ENCODE measurements around the gene NAA25. TPM values are rescaled to one million over a fixed set of nuclear protein-coding genes. Genes with fewer than 3 reads are reported as not detected.

The NAA25 gene
- total RNA-seq, 1 donor from 2014 or later = 22.9 TPM

DNA sequence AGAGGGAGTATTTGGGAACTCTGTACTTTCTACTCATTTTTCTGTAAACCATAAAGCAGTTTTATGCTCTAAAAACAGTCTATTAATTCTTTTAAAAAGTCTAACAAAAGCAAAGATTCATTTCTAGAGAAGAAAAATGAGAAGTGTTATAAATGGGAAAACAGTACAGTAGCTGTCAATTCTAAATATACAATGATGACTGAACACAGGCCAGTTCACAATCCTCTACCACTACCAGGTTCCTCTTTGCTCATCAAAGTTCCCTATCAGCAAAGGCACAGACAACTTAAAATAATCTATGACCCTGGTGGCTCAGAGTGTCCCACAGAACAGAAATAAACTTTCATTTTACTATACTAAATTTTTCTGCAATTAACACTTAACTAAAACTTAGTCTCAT is 12.5 kb downstream of the NAA25 start:
- TF ChIP-seq, protein P1, sequence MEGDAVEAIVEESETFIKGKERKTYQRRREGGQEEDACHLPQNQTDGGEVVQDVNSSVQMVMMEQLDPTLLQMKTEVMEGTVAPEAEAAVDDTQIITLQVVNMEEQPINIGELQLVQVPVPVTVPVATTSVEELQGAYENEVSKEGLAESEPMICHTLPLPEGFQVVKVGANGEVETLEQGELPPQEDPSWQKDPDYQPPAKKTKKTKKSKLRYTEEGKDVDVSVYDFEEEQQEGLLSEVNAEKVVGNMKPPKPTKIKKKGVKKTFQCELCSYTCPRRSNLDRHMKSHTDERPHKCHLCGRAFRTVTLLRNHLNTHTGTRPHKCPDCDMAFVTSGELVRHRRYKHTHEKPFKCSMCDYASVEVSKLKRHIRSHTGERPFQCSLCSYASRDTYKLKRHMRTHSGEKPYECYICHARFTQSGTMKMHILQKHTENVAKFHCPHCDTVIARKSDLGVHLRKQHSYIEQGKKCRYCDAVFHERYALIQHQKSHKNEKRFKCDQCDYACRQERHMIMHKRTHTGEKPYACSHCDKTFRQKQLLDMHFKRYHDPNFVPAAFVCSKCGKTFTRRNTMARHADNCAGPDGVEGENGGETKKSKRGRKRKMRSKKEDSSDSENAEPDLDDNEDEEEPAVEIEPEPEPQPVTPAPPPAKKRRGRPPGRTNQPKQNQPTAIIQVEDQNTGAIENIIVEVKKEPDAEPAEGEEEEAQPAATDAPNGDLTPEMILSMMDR (IDR thresholded peaks at IDR 0.05; ENCODE audit: insufficient read depth, low read length, severe bottlenecking) = no peak
- H3K36me3 ChIP-seq (ENCODE audit: control insufficient read depth, insufficient read depth, low read length) = peaks cover 8% of the 10 kb centered on the region
- H3K4me3 ChIP-seq (ENCODE audit: low read depth, low read length) = no peak overlapping the region
- H3K27me3 ChIP-seq (ENCODE audit: control insufficient read depth, insufficient read depth, low read length) = no peaks in the 10 kb centered on the region
- no peak for DNase-seq (ENCODE audit: low read depth)
- no peak for FAIRE-seq

DNA sequence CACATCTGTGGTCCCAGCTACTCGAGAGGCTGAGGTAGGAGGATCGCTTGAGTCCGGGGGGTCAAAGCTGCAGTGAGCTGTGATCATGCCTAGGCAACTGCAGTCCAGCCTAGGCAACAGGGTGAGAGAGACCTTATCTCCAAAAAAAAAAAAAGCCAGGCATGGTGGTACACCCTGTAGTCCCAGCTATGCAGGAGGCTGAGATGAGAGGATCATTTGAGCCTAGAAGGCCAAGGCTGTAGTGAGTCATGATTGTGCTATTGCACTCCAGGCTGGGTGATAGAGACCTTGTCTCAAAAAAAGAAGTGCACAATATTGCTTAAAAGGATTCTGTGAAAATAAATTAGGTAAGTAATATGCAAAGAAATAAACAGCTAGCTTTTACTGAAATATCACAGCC is 17.0 kb downstream of the NAA25 start:
- DNase-seq (ENCODE audit: low read depth) (no peak), FAIRE-seq (no peak)
- TF ChIP-seq, protein P1 (IDR thresholded peaks at IDR 0.05; ENCODE audit: insufficient read depth, low read length, severe bottlenecking) = no peak
- H3K27me3 ChIP-seq (ENCODE audit: control insufficient read depth, insufficient read depth, low read length) = no peaks in the 10 kb centered on the region
- peaks cover 11% of the 10 kb centered on the region for H3K36me3 ChIP-seq (ENCODE audit: control insufficient read depth, insufficient read depth, low read length)
- H3K4me3 ChIP-seq (ENCODE audit: low read depth, low read length) = no peak overlapping the region

DNA sequence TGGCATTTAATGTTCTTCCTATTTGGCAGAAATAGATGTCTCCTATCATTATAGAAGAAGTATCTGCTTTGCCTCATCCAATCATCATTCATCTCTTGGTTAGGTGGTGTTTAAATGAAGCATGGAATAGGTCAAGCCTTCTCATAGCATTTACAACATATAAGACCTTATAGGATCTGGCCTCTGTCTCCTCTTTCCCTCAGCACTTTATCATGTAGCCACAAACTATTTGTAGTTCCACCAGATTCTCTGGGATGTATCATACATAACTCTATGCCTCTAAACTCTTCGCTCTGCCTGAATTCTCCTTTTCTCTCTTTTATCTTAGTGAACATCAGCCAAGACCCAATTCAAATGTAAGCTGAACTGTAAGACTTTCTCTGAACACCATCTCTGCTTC is 20.7 kb downstream of the NAA25 start:
- Histone ChIP-seq H3K36me3 (ENCODE audit: control insufficient read depth, insufficient read depth, low read length) (peaks cover 11% of the 10 kb centered on the region), H3K27me3 (ENCODE audit: control insufficient read depth, insufficient read depth, low read length) (no peaks in the 10 kb centered on the region), H3K4me3 (ENCODE audit: low read depth, low read length) (no peak overlapping the region)
- TF ChIP-seq, protein P1 (IDR thresholded peaks at IDR 0.05; ENCODE audit: insufficient read depth, low read length, severe bottlenecking) = no peak
- no peak for DNase-seq (ENCODE audit: low read depth)
- FAIRE-seq = no peak

DNA sequence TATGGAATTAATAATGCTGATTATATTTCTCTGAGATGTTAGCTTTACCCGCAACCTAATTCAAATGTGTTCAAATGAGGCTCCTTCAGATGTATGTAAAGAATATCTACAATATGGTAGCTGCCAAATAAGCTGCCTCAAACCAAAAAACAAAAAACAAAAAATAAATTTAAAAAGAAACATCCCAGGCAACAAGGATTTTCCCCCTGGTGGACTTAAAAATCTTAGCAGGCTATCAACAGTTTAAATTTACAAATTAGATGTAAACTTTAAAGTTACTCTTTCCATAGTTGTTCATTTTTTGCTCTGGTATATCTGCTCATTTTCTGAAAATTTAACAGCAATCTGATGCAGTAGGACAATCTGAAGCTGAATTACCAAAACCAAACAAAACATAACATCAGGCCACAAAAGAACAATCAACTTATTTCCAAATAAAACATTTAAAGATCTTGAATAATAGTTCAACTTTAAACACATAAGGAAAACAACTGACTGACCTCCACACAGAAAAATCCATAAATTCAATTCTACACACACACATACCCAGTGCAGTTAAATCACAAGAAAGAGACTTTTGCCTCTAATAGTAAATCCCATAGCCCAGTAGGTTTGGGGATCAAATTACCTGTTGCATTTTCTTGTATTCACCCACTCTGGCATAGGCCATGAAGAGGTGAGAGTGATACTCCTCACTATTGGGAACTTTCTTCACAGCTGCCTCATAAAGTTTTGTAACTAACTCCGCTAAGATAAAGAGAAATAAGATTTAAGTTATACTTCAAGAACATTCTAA is 21.3 kb downstream of the NAA25 start:
- Histone ChIP-seq H3K36me3 (ENCODE audit: control insufficient read depth, insufficient read depth, low read length) (peaks cover 11% of the 10 kb centered on the region), H3K4me3 (ENCODE audit: low read depth, low read length) (no peak overlapping the region), H3K27me3 (ENCODE audit: control insufficient read depth, insufficient read depth, low read length) (no peaks in the 10 kb centered on the region)
- TF ChIP-seq, protein P1 (IDR thresholded peaks at IDR 0.05; ENCODE audit: insufficient read depth, low read length, severe bottlenecking) = no peak
- DNase-seq (ENCODE audit: low read depth) = no peak
- no peak for FAIRE-seq

DNA sequence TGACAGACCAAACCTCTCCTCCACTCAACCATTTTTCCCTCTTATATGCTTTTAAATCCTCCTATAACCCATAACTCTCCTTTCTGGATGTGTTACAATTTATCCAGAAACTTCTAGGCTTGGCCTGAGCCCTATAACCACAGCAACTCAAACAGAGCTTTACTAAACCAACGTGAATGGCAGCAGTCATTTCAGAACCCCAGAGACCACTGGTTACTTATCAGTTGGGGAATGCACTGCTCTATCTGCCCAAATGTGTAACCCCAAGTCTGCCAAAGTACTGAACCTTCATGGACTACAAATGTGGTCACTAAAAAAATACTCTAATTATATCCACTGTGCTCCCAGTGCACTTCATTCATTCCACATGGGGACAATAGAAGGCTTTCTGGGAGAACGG is 42.0 kb downstream of the NAA25 start:
- no peaks in the 10 kb centered on the region for H3K27me3 ChIP-seq (ENCODE audit: control insufficient read depth, insufficient read depth, low read length)
- TF ChIP-seq, protein P1 (IDR thresholded peaks at IDR 0.05; ENCODE audit: insufficient read depth, low read length, severe bottlenecking) = no peak
- FAIRE-seq = no peak
- DNase-seq (ENCODE audit: low read depth) = no peak
- peaks cover 10% of the 10 kb centered on the region for H3K36me3 ChIP-seq (ENCODE audit: control insufficient read depth, insufficient read depth, low read length)
- H3K4me3 ChIP-seq (ENCODE audit: low read depth, low read length) = no peak overlapping the region

DNA sequence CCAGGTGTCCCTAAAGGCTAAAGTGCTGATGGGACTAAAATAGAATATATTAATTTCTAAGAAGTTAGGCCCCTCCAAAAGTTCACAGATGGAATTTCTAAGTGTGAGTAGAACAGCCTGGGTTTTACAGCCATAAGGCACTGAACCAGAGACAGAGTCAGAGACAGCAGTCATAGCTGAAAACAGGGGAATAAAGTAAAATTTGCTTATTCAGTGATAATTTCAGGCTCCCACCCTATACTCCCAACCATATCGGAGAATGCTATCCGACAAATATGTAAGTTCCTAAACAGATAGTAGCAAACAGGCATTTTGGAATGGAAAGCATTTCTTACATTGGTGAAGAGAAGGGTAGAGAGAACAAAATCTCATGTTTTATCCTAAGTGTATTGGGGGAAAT is 45.3 kb downstream of the NAA25 start:
- DNase-seq (ENCODE audit: low read depth) = no peak
- no peak for FAIRE-seq
- Histone ChIP-seq H3K27me3 (ENCODE audit: control insufficient read depth, insufficient read depth, low read length) (no peaks in the 10 kb centered on the region), H3K36me3 (ENCODE audit: control insufficient read depth, insufficient read depth, low read length) (peaks cover 14% of the 10 kb centered on the region), H3K4me3 (ENCODE audit: low read depth, low read length) (no peak overlapping the region)
- TF ChIP-seq, protein P1 (IDR thresholded peaks at IDR 0.05; ENCODE audit: insufficient read depth, low read length, severe bottlenecking) = no peak
